Measurements from ENCODE around the gene C8B. TPM values are rescaled to one million over a fixed set of nuclear protein-coding genes. Genes with fewer than 3 reads are reported as not detected.

C8B gene
- total and polyA plus RNA-seq, 2 of the 13 experiments (the other 11 are each of a cell fraction or from before 2014, with no cell fraction given) = 8.4 to 11.3 TPM

DNA sequence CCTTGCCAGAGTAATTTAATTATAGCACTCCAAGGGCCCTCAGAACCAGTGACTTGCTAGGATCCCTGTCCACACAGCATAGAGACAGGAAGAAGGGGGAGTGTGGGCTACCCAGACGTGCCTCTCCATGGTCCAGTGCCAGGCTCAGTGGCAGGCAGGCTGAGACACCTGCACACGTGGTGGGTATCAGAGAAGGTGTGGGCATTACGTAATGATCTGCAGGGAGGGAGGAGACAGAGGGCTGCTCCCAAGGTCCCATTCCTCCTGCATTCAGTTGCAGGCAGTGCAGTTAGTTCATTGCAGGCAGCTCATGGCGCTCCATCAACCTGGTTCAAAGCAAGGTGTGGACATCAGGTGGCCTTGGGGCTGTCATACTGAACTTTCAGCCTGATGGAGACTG, 49.9 kb downstream of the C8B start (continued):
- TF ChIP-seq, protein P1, sequence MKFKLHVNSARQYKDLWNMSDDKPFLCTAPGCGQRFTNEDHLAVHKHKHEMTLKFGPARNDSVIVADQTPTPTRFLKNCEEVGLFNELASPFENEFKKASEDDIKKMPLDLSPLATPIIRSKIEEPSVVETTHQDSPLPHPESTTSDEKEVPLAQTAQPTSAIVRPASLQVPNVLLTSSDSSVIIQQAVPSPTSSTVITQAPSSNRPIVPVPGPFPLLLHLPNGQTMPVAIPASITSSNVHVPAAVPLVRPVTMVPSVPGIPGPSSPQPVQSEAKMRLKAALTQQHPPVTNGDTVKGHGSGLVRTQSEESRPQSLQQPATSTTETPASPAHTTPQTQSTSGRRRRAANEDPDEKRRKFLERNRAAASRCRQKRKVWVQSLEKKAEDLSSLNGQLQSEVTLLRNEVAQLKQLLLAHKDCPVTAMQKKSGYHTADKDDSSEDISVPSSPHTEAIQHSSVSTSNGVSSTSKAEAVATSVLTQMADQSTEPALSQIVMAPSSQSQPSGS (CRISPR knock-in tag; IDR thresholded peaks at IDR 0.05) = peak; percentile 24; the same call in 1 of the 2 replicates
- TF ChIP-seq SOX6 (IDR thresholded peaks at IDR 0.05) (no peak), SOX6 (CRISPR knock-in tag; IDR thresholded peaks at IDR 0.05) (peak; percentile 37; the same call in 1 of the 2 replicates), MEIS2 (CRISPR knock-in tag; IDR thresholded peaks at IDR 0.05) (peak; percentile 32; the same call in 1 of the 2 replicates), SALL1 (CRISPR knock-in tag; IDR thresholded peaks at IDR 0.05) (peak; percentile 62; the same call in 1 of the 2 replicates), RXRA (CRISPR knock-in tag; IDR thresholded peaks at IDR 0.05) (peak; percentile 57), ZEB1 (IDR thresholded peaks at IDR 0.05; ENCODE audit: insufficient replicate concordance, low read depth) (peak; percentile 35), ZFYVE20 (CRISPR knock-in tag; IDR thresholded peaks at IDR 0.05; ENCODE audit: borderline replicate concordance, low read depth) (no peak), SMARCE1 (IDR thresholded peaks at IDR 0.05; ENCODE audit: borderline replicate concordance) (no peak), MYC (CRISPR knock-in tag; IDR thresholded peaks at IDR 0.05; ENCODE audit: borderline replicate concordance) (peak; percentile 55; the same call in 1 of the 2 replicates), SIX4 (CRISPR knock-in tag; IDR thresholded peaks at IDR 0.05) (no peak), HOXA9 (CRISPR knock-in tag; IDR thresholded peaks at IDR 0.05; ENCODE audit: borderline replicate concordance) (no peak), HOXA3 (CRISPR knock-in tag; IDR thresholded peaks at IDR 0.05) (peak; percentile 57), ZNF788 (CRISPR knock-in tag; IDR thresholded peaks at IDR 0.05; ENCODE audit: borderline replicate concordance) (peak; percentile 39; the same call in 1 of the 2 replicates), STAG1 (CRISPR knock-in tag; IDR thresholded peaks at IDR 0.05) (0 out of 2 replicates have a peak, but pooled peaks have one; percentile 12), ATF1 (CRISPR knock-in tag; IDR thresholded peaks at IDR 0.05) (no peak), CEBPB (IDR thresholded peaks at IDR 0.05; ENCODE audit: borderline replicate concordance, low read depth, low read length) (peak; percentile 78), PHF20 (CRISPR knock-in tag; IDR thresholded peaks at IDR 0.05) (0 out of 2 replicates have a peak, but pooled peaks have one; percentile 30), NRL (CRISPR knock-in tag; IDR thresholded peaks at IDR 0.05; ENCODE audit: borderline replicate concordance) (0 out of 2 replicates have a peak, but pooled peaks have one; percentile 38), TP53 (CRISPR knock-in tag; conservative IDR thresholded peaks at IDR 0.05) (no peak)
- TF ChIP-seq, protein P2, sequence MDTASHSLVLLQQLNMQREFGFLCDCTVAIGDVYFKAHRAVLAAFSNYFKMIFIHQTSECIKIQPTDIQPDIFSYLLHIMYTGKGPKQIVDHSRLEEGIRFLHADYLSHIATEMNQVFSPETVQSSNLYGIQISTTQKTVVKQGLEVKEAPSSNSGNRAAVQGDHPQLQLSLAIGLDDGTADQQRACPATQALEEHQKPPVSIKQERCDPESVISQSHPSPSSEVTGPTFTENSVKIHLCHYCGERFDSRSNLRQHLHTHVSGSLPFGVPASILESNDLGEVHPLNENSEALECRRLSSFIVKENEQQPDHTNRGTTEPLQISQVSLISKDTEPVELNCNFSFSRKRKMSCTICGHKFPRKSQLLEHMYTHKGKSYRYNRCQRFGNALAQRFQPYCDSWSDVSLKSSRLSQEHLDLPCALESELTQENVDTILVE (CRISPR knock-in tag; IDR thresholded peaks at IDR 0.05) = 0 out of 2 replicates have a peak, but pooled peaks have one; percentile 42
- TF ChIP-seq, protein P3, sequence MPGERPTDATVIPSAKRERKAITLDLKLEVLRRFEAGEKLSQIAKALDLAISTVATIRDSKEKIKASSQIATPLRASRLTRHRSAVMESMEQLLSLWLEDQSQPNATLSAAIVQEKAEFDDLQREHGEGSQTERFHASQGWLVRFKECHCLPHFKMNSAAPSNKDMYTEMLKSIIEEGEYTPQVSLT (CRISPR knock-in tag; IDR thresholded peaks at IDR 0.05; ENCODE audit: borderline replicate concordance, low read depth) = no peak
- TF ChIP-seq, protein P4, sequence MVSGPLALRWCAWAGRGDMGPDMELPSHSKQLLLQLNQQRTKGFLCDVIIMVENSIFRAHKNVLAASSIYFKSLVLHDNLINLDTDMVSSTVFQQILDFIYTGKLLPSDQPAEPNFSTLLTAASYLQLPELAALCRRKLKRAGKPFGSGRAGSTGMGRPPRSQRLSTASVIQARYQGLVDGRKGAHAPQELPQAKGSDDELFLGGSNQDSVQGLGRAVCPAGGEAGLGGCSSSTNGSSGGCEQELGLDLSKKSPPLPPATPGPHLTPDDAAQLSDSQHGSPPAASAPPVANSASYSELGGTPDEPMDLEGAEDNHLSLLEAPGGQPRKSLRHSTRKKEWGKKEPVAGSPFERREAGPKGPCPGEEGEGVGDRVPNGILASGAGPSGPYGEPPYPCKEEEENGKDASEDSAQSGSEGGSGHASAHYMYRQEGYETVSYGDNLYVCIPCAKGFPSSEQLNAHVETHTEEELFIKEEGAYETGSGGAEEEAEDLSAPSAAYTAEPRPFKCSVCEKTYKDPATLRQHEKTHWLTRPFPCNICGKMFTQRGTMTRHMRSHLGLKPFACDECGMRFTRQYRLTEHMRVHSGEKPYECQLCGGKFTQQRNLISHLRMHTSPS (CRISPR knock-in tag; IDR thresholded peaks at IDR 0.05; ENCODE audit: low read depth) = 0 out of 2 replicates have a peak, but pooled peaks have one; percentile 52
- TF ChIP-seq, protein P5, sequence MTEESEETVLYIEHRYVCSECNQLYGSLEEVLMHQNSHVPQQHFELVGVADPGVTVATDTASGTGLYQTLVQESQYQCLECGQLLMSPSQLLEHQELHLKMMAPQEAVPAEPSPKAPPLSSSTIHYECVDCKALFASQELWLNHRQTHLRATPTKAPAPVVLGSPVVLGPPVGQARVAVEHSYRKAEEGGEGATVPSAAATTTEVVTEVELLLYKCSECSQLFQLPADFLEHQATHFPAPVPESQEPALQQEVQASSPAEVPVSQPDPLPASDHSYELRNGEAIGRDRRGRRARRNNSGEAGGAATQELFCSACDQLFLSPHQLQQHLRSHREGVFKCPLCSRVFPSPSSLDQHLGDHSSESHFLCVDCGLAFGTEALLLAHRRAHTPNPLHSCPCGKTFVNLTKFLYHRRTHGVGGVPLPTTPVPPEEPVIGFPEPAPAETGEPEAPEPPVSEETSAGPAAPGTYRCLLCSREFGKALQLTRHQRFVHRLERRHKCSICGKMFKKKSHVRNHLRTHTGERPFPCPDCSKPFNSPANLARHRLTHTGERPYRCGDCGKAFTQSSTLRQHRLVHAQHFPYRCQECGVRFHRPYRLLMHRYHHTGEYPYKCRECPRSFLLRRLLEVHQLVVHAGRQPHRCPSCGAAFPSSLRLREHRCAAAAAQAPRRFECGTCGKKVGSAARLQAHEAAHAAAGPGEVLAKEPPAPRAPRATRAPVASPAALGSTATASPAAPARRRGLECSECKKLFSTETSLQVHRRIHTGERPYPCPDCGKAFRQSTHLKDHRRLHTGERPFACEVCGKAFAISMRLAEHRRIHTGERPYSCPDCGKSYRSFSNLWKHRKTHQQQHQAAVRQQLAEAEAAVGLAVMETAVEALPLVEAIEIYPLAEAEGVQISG (CRISPR knock-in tag; IDR thresholded peaks at IDR 0.05) = no peak

Measured in HepG2 (cell line).